Measurements from ENCODE around the gene DOCK2. TPM values are rescaled to one million over a fixed set of nuclear protein-coding genes. Genes with fewer than 3 reads are reported as not detected.

The DOCK2 gene
- total and polyA plus RNA-seq, 2 donors (not counting 1 experiment from before 2014, with no cell fraction given): 1.1 to 8.9 TPM

DNA sequence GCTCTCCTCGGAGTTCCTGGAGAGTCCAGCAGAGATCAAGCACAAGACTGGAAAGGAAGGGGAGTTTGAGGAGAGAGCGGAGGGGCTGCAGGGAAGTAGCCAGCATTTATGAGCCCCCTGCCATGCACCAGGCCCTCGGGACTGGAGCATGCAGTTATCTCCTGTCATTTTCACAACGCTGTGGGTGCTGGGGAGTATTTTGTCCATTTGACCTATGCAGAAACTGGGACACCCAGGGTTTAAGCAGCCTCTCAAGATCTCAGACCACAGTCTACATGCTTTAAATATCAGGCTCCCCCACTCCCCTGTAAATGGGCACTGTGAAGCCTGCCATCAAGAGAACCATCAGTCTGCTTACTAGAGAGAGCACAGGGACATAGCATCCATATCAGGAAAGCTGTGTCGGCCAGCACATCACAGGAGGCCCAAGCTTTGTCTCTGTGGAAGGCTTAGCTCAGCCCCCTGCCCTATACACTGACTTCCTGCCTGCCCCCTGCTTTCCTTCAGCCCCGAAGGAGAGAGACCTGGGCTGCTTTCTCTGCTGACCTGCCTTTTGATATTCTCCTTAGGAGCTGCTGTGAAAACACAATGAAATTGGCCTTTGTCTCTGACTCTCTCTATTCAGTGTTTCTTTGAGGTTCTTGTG is 475.9 kb downstream of the DOCK2 start:
- H3K9ac ChIP-seq (ENCODE audit: insufficient read depth, low read length): no peak overlapping the region
- no peaks in the 10 kb centered on the region for H3K9me3 ChIP-seq (ENCODE audit: control insufficient read depth, insufficient read depth, low read depth, low read length)
- no peak for DNase-seq (ENCODE audit: low read depth in 2 of 2)
- H3K27ac ChIP-seq (ENCODE audit: insufficient read depth, low read length): no peak overlapping the region
- H3K27me3 ChIP-seq (ENCODE audit: control insufficient read depth, insufficient read depth, low read length): no peaks in the 10 kb centered on the region
- no peaks in the 10 kb centered on the region for H3K4me1 ChIP-seq (ENCODE audit: control insufficient read depth, extremely low read depth, insufficient read depth, low read length)
- H3K4me3 ChIP-seq (replicated peaks in 1 of 4; ENCODE audit: control extremely low read depth in 1 of 4, insufficient read depth in 1 of 4, low read depth in 3 of 4, low read length in 4 of 4): no peak overlapping the region
- H3K36me3 ChIP-seq (ENCODE audit: control insufficient read depth, insufficient read depth, low read length): no peaks in the 10 kb centered on the region
- no peak overlapping the region for H2AFZ ChIP-seq (ENCODE audit: low read length)
- H3K79me2 ChIP-seq (ENCODE audit: control insufficient read depth, insufficient read depth, low read length): no peaks in the 10 kb centered on the region
- H3K4me2 ChIP-seq (ENCODE audit: extremely low read depth, insufficient read depth, low read length): no peak overlapping the region
- H4K20me1 ChIP-seq (ENCODE audit: control insufficient read depth, extremely low read depth, insufficient read depth, low read length): no peaks in the 10 kb centered on the region
- no peak for TF ChIP-seq EZH2 (IDR thresholded peaks at IDR 0.05; ENCODE audit: low read length, missing control alignments)
- TF ChIP-seq, protein P1, sequence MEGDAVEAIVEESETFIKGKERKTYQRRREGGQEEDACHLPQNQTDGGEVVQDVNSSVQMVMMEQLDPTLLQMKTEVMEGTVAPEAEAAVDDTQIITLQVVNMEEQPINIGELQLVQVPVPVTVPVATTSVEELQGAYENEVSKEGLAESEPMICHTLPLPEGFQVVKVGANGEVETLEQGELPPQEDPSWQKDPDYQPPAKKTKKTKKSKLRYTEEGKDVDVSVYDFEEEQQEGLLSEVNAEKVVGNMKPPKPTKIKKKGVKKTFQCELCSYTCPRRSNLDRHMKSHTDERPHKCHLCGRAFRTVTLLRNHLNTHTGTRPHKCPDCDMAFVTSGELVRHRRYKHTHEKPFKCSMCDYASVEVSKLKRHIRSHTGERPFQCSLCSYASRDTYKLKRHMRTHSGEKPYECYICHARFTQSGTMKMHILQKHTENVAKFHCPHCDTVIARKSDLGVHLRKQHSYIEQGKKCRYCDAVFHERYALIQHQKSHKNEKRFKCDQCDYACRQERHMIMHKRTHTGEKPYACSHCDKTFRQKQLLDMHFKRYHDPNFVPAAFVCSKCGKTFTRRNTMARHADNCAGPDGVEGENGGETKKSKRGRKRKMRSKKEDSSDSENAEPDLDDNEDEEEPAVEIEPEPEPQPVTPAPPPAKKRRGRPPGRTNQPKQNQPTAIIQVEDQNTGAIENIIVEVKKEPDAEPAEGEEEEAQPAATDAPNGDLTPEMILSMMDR (conservative IDR thresholded peaks at IDR 0.05 in 1 of 2, IDR thresholded peaks at IDR 0.05 in 1 of 2; ENCODE audit: low read depth in 1 of 2, low read length in 2 of 2): no peak

DNA sequence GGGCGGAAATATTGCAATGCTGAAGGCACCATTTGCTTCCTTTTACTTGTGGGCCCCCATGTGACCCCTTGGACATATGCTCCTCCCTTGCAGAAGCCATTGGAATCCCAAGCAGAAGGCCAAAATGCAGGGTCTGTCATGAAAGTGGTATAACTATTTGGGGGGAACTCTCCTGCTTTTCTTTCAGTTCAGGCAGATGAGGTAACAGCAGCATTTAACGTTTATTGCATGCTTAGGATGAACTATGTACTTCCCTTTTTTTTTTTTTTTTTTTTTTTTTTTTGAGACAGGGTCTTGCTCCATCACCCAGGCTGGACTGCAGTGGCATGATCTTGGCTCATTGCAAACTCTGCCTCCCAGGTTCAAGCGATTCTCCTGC is 476.4 kb downstream of the DOCK2 start:
- H3K4me1 ChIP-seq (ENCODE audit: control insufficient read depth, extremely low read depth, insufficient read depth, low read length): no peaks in the 10 kb centered on the region

DNA sequence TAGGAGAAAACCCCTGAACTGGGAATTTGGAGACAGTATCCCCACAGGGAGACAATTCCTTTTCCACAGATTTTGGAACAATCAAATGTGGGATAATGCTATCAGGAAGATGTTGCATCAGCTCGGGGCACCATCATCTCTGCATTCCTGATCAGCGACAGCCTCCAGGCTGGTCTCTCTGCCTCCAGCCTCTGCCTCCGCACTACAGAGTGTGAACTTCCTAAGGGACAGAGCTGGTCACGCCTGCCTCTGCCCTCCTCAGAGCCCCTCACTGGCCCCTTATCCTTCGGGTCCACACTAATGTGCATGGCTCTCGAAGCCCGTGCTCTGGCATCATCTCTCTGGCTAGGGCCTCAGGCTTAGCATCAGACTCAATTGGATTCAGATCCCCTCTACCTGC is 477.2 kb downstream of the DOCK2 start:
- no peaks in the 10 kb centered on the region for H3K79me2 ChIP-seq (ENCODE audit: control insufficient read depth, insufficient read depth, low read length)
- H3K9ac ChIP-seq (ENCODE audit: insufficient read depth, low read length): no peak overlapping the region
- no peak overlapping the region for H3K4me3 ChIP-seq (replicated peaks in 1 of 4; ENCODE audit: control extremely low read depth in 1 of 4, insufficient read depth in 1 of 4, low read depth in 3 of 4, low read length in 4 of 4)
- no peak for DNase-seq (ENCODE audit: low read depth in 2 of 2)
- TF ChIP-seq, protein P1 (conservative IDR thresholded peaks at IDR 0.05 in 1 of 2, IDR thresholded peaks at IDR 0.05 in 1 of 2; ENCODE audit: low read depth in 1 of 2, low read length in 2 of 2): no peak
- no peak for TF ChIP-seq EZH2 (IDR thresholded peaks at IDR 0.05; ENCODE audit: low read length, missing control alignments)
- H4K20me1 ChIP-seq (ENCODE audit: control insufficient read depth, extremely low read depth, insufficient read depth, low read length): no peaks in the 10 kb centered on the region
- H3K36me3 ChIP-seq (ENCODE audit: control insufficient read depth, insufficient read depth, low read length): no peaks in the 10 kb centered on the region
- no peaks in the 10 kb centered on the region for H3K4me1 ChIP-seq (ENCODE audit: control insufficient read depth, extremely low read depth, insufficient read depth, low read length)
- H3K9me3 ChIP-seq (ENCODE audit: control insufficient read depth, insufficient read depth, low read depth, low read length): no peaks in the 10 kb centered on the region
- no peak overlapping the region for H3K27ac ChIP-seq (ENCODE audit: insufficient read depth, low read length)
- H3K4me2 ChIP-seq (ENCODE audit: extremely low read depth, insufficient read depth, low read length): no peak overlapping the region
- H2AFZ ChIP-seq (ENCODE audit: low read length): no peak overlapping the region
- no peaks in the 10 kb centered on the region for H3K27me3 ChIP-seq (ENCODE audit: control insufficient read depth, insufficient read depth, low read length)

More for the DNA sequence above, 476.4 kb downstream of the DOCK2 start:
- TF ChIP-seq, protein P1 (conservative IDR thresholded peaks at IDR 0.05 in 1 of 2, IDR thresholded peaks at IDR 0.05 in 1 of 2; ENCODE audit: low read depth in 1 of 2, low read length in 2 of 2): no peak
- TF ChIP-seq EZH2 (IDR thresholded peaks at IDR 0.05; ENCODE audit: low read length, missing control alignments): no peak
- H3K36me3 ChIP-seq (ENCODE audit: control insufficient read depth, insufficient read depth, low read length): no peaks in the 10 kb centered on the region
- no peak overlapping the region for H3K9ac ChIP-seq (ENCODE audit: insufficient read depth, low read length)
- no peak for DNase-seq (ENCODE audit: low read depth in 2 of 2)
- H3K27ac ChIP-seq (ENCODE audit: insufficient read depth, low read length): no peak overlapping the region
- no peak overlapping the region for H2AFZ ChIP-seq (ENCODE audit: low read length)
- H3K27me3 ChIP-seq (ENCODE audit: control insufficient read depth, insufficient read depth, low read length): no peaks in the 10 kb centered on the region
- no peak overlapping the region for H3K4me2 ChIP-seq (ENCODE audit: extremely low read depth, insufficient read depth, low read length)
- H4K20me1 ChIP-seq (ENCODE audit: control insufficient read depth, extremely low read depth, insufficient read depth, low read length): no peaks in the 10 kb centered on the region
- H3K4me3 ChIP-seq (replicated peaks in 1 of 4; ENCODE audit: control extremely low read depth in 1 of 4, insufficient read depth in 1 of 4, low read depth in 3 of 4, low read length in 4 of 4): no peak overlapping the region
- no peaks in the 10 kb centered on the region for H3K9me3 ChIP-seq (ENCODE audit: control insufficient read depth, insufficient read depth, low read depth, low read length)
- no peaks in the 10 kb centered on the region for H3K79me2 ChIP-seq (ENCODE audit: control insufficient read depth, insufficient read depth, low read length)

Data from fibroblast of lung (primary cell).